GM12892 (cell line): ENCODE data around the gene GRAMD1B.
A peak's percentile ranks its signal among the peaks of the same experiment; 100 is the strongest.

ENCODE experiments used
- DNase-seq: peaks from one replicate; pipeline ENCODE4 v3.0.0; 2011; ENCODE audit not compliant: insufficient read length
- FAIRE-seq: peaks from 2 replicates; lab custom pipeline; 2011; peaks lifted over from hg19 to GRCh38; lab: Jason Lieb, UNC
- POLR2A ChIP-seq: IDR thresholded peaks from 2 replicates; pipeline ENCODE4 v1.6.1; 2011; ENCODE audit warnings: low read depth, low read length, control low read depth
- POLR2AphosphoS5 ChIP-seq: IDR thresholded peaks from 2 replicates; pipeline ENCODE4 v1.6.1; 2011; ENCODE audit warnings: low read depth, low read length, control low read depth
- TAF1 ChIP-seq: IDR thresholded peaks from 2 replicates; pipeline ENCODE4 v1.6.1; 2011; ENCODE audit warnings: low read depth, mild to moderate bottlenecking, control low read depth, low read length, borderline replicate concordance

GRAMD1B gene

DNA sequence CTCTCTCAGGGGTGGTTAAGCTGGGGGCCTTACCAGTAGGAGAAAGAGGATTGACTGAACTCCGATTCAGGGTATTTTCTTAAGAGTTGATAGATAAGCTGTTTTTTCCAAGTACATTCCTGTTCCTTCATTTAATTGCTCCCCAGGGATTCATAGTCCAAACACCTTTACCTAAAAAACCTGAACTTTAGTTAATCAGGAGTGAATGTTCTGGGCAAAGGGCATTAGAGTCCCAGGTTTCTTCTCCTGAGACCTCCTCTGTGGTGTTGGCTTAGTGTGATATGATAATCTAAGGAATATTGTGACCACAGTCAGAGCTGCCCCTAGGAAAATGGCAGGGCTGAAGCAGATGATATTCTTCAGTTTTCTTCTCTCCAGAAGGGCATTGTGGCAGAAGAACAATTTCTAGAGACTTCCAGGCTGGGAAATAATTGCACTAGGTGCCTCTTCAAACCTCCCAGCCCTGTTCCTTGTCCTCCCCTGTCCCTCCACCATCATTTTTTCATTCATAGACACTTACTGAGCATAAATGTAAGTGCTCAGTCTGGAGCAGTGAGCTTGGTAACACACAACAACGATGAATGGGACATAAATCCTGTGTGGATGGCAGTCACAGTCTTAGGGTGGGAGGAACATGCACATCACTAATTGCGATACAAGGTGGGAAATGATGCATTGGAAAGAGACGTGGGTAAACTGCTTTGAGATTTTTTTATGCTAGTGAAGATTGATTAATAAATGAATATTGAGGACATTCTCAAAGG is 11.5 kb upstream of the GRAMD1B start:
- TF ChIP-seq POLR2AphosphoS5 (no peak), POLR2A (no peak), TAF1 (no peak)
- DNase-seq (no peak), FAIRE-seq (peak; percentile 66)

DNA sequence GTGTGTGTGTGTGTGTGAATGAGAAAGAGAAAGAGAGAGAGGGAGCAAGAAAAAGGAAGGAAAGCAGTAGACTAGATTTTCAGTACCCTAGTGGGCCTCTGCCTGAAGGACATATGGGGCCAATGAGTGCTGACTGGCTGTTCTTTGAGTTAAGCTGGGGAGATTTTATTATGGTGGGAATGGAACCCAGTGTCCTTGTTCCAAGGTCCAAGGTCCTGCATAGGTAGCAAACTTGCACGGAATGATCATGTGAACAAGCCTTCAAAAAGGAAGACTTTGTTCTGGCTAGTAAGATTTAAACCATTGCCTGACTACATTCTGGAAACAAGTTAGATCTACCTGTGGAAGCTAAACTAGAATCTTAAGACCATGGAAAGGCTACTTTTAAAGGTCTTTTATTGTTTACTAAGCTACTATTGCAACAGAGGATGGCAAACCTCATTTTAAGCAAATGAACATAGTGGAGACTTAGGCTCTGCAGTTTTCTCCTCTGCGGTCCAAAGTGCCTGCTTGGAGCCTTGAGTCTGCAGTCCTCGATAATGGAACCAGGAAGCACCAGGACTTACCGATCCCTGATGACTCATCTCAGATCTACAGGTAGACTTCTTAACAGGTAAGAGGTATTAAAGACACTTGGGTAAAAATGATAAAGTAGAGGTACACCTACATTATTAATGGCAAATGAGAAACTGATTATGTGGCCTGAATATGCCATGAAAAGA is 10.2 kb upstream of the GRAMD1B start:
- no peak for FAIRE-seq
- TF ChIP-seq POLR2A (no peak), TAF1 (no peak)
- DNase-seq: no peak

DNA sequence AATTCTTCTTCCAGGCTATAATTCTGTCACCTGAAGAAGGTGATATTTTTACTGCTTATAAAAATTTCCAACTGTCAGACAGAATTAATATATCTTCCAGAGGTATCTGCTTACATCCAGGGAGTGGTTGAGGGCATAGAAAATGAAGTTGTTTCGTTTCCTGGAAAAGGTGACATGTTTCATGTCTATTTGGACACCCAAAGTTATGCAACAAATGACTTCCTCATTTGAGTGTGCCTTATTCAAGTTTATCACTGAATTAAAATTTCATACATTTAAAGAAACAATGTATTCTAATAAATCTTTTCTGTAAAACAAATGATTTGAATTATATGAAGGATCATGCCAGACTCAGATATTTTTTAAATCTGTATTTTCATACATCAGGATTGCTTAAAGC is 8.5 kb upstream of the GRAMD1B start:
- TF ChIP-seq POLR2AphosphoS5 (no peak), POLR2A (no peak), TAF1 (no peak)
- no peak for DNase-seq
- peak; percentile 27 for FAIRE-seq

GRCh38 chr11:123425367-123425766 is 4.7 kb upstream of the GRAMD1B start:
- FAIRE-seq (peak; percentile 48), DNase-seq (no peak)
- no peak for TF ChIP-seq POLR2A

DNA sequence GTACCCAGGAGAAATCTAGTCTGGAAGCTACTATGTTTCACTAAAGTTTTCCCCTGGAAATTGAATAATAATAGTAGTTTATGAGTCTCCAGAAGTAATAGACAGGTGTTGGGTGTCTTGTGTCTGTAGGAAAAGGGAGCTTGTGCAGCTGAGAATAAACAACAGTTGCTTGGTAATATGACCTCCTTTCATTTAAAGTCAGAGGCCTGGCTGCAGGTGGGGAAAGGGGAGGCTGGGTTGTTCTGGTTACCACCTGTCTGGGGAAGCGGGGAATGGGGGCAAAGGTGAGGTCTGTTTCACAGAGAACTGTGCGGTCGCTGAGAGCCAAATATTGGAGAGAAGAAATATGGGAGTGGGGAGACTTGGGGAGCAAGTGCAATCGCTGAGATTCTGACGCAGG is 3.3 kb upstream of the GRAMD1B start:
- FAIRE-seq (no peak), DNase-seq (no peak)
- TF ChIP-seq POLR2A (no peak), TAF1 (no peak), POLR2AphosphoS5 (no peak)

DNA sequence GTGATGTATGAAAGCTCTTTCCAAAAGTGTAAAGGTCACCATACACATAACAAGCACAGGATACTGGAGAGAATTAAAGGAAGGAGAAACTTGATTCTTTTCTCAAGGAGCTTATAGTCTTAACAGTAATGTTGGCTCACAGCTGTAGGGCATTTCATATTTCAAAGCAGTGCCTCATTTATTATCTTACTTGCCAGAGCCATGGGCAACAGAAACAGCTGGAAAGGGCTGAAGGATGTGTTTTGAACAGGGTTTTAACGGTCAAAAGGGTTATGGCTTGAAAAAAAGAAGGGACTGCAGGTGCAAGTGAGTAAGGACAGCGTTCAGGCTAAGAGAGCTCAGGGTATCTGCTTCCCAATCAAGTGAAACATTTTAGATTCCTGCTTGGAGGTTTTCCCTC is 2.7 kb upstream of the GRAMD1B start:
- TF ChIP-seq TAF1 (no peak), POLR2AphosphoS5 (no peak), POLR2A (no peak)
- FAIRE-seq (no peak), DNase-seq (no peak)

DNA sequence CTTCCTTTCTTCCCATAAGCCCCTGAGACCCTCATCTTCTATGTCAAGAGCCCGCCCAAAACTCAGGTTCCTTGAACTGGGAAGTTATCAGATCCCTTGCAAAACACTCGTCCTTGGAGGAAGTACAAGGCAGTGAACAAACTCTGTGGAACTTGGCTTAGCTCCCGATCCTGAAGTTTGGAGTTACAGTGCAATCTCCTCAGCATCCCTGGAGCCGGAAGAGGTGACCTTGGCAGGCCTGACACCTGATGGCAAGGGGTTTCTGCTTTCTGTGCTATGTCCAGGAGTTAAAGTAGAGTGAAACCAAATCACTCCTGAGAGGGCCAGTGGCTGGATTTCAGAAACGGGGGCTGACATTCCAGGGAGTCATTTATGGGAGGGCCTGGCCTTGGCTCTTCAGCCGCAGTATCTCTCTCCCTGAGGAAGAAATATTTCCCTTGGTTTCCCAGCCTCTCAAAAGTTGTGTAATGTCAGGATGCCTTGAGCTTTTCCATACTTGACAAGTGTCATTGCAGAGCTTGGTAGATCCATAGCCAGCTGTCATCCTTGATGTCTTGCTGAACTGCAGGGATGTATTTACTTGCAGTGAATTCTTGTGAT is 1.9 kb upstream of the GRAMD1B start:
- TF ChIP-seq TAF1 (no peak), POLR2A (no peak)
- DNase-seq (no peak), FAIRE-seq (no peak)

GRCh38 chr11:123429336-123429735 is 733 bp upstream of the GRAMD1B start:
- peak; percentile 14 for FAIRE-seq
- DNase-seq: no peak

DNA sequence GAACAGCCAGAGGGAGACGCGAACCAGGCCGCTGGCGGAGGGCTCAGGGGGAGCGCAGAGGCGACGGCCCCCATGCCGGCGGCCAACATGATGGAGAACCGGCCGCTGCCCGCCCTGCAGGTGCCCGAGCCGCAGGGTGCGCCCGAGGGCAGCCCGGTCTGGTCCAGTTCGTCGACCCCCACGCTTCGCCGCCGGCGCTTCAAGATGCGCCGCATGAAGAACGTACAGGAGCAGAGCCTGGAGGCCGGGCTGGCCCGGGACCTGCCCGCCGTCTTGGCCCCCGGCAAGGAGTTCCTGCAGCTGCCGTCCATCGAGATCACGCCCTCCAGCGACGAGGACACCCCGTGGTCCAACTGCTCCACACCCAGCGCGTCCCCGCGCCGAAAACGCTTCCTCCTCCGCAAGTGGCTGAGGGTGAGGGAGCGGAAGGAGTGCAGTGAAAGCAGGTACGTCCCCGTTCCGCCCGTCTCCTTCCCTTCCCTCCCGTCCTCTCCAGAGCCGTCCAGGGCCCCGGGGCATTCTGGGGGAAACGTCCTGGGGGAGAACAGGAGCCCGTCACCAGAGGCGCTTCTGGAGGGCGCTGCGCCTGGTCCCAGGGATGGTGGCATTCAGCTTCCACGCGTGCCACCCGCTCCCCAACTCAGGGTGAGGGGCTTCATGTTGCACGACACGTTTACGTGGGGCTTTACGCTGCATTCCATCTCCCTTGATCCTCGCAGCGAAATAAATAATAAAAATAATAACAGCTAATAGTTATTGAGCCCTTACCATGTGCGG is 840 bp downstream of the GRAMD1B start:
- FAIRE-seq (peak; percentile 82), DNase-seq (peak; percentile 54)
- TF ChIP-seq TAF1 (no peak), POLR2AphosphoS5 (peak; percentile 36; the same call in 1 of the 2 replicates), POLR2A (peak; percentile 43)

More at GRCh38 chr11:123429336-123429735, 733 bp upstream of the GRAMD1B start:
- TF ChIP-seq POLR2A: no peak

DNA sequence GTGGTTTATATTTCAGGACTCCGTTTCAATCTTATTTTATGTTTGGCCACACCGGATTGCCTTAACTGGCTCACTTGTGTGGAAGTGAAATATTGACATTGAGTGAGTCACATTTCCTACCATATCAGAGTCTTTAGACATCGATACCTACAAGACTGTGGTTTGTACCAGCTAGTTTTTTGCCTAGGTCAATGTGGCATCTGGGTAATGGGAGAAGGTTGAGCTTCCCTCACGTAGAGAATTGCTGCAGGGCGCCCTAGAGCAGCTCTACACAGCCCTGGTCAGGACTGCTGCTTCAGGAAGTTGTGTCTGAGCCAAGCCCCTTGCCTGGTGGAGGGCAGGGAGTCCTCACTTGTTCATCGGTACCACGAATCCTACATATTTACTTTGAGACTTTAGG is 1.6 kb downstream of the GRAMD1B start:
- FAIRE-seq: no peak
- DNase-seq: no peak

DNA sequence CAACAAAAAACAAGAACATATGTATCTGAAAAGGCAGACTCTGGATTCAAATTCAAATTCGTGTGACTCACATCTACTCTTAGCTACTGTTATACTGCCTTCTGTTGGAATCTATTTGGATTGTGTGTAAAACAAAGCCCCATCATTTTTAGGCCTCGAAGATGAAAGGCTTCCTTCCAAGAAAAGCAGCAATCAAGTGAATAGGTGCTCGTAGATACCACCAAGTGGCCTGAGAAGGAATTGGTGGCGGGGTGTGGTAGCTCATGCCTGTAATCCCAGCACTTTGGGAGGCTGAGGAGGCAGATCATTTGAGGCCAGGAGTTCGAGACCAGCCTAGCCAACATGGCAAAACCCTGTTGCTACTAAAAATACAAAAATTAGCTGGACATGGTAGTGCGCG is 4.2 kb downstream of the GRAMD1B start:
- TF ChIP-seq TAF1: no peak
- TF ChIP-seq POLR2A: no peak
- no peak for TF ChIP-seq POLR2AphosphoS5
- DNase-seq: no peak
- peak; percentile 63 for FAIRE-seq

More for the DNA sequence above, 1.6 kb downstream of the GRAMD1B start:
- no peak for TF ChIP-seq POLR2A
- TF ChIP-seq TAF1: no peak
- TF ChIP-seq POLR2AphosphoS5: no peak

GRCh38 chr11:123434911-123435310 is 4.8 kb downstream of the GRAMD1B start:
- peak; percentile 44 for FAIRE-seq
- no peak for DNase-seq
- TF ChIP-seq POLR2AphosphoS5 (no peak), POLR2A (no peak), TAF1 (no peak)
